ENCODE data around the gene CPXM2.

GRCh38 chr10:123879606-123880257 is 11.9 kb downstream of the CPXM2 start:
- TF ChIP-seq CTCF (conservative IDR thresholded peaks at IDR 0.05) (no peak), ZFX (IDR thresholded peaks at IDR 0.05) (no peak)
